ENCODE data around the gene NPIPB2.

DNA sequence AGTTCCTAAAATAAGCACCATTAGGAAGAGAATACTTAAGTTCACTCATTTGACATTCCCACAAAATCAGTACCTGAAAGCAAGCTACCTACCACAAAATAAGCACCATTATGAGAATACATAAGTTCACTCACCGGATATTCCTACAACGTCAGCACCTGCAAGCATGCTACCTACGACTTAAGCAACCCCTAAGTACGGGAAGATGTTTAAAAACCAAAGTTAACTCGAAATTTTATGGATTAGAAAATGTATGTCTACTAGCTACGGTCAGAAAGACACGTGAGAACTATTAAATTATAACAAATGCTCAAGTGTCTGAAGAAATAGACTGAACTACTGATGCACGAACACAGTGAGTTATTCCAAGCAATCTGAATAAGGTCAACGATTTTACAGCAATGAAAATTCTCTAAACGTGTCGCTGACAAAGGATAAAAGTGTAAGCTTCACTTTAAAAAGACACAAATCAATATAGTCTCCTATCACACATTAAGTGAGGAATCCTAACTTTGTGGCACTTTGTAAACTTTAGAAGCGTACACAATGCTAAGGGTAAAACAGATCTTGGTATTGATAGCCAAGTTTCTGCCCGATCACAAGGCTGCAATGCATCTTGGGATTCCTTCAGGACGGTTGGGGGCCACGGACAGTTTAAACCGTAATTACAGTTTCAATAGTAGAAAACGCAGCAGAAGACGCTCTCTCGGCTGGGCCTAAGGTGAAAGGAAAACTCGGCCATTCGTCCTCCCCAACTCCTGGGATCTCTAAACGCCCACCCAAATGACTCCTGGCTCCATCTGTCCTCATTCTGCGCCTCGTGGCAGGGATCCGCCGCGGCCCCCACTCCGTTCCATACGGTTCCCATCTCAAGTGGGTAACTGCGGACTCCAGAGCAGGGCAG is 27.4 kb downstream of the NPIPB2 start:
- TF ChIP-seq CBX2 (IDR thresholded peaks at IDR 0.05; ENCODE audit: borderline replicate concordance, low read depth) (no peak), RFX5 (IDR thresholded peaks at IDR 0.05) (no peak), CHD4 (IDR thresholded peaks at IDR 0.05; ENCODE audit: borderline replicate concordance) (no peak), JUN (IDR thresholded peaks at IDR 0.05) (no peak), MYC (IDR thresholded peaks at IDR 0.05; ENCODE audit: borderline replicate concordance, low read length) (no peak), POLR2A (IDR thresholded peaks at IDR 0.05; ENCODE audit: low read length) (no peak), EP300 (IDR thresholded peaks at IDR 0.05) (no peak), CBX8 (IDR thresholded peaks at IDR 0.05) (no peak), RAD21 (conservative IDR thresholded peaks at IDR 0.05 in 1 of 2, IDR thresholded peaks at IDR 0.05 in 1 of 2) (no peak)
- TF ChIP-seq, protein P1, sequence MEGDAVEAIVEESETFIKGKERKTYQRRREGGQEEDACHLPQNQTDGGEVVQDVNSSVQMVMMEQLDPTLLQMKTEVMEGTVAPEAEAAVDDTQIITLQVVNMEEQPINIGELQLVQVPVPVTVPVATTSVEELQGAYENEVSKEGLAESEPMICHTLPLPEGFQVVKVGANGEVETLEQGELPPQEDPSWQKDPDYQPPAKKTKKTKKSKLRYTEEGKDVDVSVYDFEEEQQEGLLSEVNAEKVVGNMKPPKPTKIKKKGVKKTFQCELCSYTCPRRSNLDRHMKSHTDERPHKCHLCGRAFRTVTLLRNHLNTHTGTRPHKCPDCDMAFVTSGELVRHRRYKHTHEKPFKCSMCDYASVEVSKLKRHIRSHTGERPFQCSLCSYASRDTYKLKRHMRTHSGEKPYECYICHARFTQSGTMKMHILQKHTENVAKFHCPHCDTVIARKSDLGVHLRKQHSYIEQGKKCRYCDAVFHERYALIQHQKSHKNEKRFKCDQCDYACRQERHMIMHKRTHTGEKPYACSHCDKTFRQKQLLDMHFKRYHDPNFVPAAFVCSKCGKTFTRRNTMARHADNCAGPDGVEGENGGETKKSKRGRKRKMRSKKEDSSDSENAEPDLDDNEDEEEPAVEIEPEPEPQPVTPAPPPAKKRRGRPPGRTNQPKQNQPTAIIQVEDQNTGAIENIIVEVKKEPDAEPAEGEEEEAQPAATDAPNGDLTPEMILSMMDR (IDR thresholded peaks at IDR 0.05): no peak
- TF ChIP-seq, protein P2, sequence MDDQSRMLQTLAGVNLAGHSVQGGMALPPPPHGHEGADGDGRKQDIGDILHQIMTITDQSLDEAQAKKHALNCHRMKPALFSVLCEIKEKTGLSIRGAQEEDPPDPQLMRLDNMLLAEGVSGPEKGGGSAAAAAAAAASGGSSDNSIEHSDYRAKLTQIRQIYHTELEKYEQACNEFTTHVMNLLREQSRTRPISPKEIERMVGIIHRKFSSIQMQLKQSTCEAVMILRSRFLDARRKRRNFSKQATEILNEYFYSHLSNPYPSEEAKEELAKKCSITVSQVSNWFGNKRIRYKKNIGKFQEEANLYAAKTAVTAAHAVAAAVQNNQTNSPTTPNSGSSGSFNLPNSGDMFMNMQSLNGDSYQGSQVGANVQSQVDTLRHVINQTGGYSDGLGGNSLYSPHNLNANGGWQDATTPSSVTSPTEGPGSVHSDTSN (IDR thresholded peaks at IDR 0.05): no peak
